Stimulated activated CD8-positive, alpha-beta memory T cell treated with anti-CD3 and anti-CD28 coated beads, Interleukin-2, amount 100 ng/mL, for 48 hours (primary cell): Measurements from ENCODE around the gene ATOSB.
A peak's percentile ranks its signal among the peaks of the same experiment; 100 is the strongest.

Experiments
- DNase-seq, 2 donors: peaks; one replicate each; pipeline ENCODE4 v3.0.0-alpha.2; 2020; ENCODE audit warnings: low read depth in 2 of 2

Gene ATOSB

DNA sequence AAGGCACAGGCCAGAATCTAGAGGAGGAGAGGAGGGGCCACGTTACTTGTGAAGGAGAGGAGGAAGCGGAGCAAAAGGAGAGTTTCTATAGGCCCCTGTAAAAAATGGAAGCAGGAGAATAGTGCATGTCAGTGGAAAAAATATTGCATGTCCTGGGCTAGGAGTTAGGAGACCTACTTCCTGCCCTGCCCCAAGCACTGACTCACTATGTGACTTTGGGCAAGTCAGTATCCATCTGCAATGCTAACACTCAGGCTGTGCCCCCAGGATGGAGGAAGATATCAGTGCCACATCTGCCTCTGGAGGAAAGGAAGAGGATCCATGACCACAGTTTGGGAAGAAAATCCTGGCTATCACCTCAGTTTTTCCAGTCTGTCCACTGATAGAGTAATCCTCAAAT lies 26.2 kb downstream of the ATOSB start:
- DNase-seq: no peak

DNA sequence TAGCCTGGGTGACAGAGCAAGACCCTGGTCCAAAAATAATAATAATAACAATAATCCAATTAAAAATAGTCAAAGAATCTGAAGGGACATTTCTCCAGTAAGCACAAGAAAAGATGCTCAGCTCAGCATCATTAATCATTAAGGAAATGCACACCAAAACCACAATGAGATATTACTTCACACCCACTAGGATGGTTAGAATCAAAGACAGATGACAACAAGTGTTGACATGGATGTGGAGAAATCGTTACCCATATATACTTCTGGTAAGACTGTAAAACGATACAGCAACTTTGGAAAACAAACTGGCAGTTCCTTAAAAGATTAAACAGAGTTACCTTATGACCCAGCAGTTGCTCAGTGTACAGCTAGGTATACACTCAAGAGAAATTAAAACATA lies 30.6 kb downstream of the ATOSB start:
- no peak for DNase-seq

DNA sequence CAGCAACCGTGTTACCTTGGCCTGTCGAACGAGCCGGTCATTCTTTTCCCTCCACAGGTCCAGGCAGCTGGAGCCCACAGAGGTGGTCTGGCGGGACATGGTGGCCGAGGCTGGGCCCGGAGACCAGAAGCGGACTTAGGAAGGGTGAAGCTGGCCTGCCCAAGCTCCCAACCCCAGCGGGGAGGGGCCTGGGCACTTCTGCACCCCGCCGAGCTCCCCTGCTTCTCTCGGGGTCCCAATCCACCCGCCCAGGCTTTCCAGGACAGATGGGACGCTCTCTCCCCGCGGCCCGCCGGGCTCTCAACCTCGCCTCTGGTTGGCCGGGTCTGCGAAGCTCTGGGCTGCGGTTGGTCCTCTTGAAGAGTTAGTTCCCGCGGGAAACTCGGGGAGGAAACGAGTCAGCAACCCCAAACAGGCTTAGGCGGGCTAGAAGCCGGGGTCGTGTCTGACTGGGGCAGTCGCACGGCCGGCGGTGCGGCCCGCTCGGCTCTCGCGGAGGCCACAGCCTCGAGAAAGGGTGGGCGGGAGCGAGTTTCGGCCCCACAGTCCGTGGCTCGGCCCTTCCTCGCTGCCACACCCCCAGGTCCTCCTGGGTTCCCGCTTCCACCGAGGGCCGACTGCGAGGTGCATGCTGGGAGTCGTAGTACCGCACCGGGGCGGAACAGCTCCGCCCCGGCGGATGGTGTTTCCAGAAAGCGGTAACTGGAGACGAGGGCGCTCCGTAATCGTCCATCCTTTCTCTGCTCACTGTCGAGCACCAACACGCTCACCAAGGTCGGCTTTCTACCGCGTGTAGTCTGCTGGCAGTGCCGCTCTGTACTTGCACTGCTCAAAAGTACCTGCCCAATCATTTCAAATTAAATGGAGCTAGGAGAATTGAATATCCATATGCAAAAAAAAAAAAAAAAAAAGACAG lies 36.0 kb downstream of the ATOSB start, which contains the start of gene FANCG:
FANCG (minus strand) TSS at position 517 of the 916 bp plus-strand sequence; CDS start at position 99, 418 bp downstream.
- peak; percentile 76 to 77 for DNase-seq

DNA sequence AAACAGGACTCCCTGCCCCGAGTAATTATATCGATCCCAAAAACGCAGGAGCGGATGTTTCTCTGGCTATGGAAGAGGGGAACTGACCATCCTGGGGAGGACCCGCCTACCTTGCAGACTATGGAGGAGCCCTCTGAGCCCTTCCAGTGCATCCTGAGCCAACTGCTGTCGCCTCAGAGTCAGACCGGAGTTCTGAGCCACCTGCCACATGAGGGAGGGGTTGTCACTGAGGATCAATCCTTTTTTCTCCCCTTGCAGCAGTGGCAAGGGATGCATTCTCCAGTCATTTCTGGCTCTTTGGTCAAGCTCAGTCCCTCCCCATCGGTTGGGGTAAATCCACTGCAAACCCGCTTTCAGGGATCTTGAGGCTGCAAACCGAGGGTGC lies 36.6 kb downstream of the ATOSB start:
- no peak for DNase-seq

DNA sequence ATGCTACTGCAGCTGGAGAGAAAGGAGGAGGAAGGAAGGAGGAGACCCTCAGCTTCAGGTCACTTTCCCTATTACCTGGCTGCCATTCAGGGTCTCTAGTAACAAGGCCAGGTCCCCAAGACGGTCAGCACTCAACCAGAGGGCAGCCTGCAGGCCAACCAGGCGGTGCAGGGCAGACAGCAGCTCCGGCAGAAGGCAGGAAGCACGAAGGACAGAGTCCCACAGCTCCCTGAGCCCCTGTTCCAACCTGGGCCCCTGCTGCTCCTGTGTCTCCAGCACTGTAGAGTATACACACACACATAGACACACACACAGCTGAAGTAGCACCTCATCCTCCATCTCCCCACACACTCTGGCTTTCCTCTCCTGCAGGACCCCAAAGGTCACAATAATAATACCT lies 37.6 kb downstream of the ATOSB start:
- DNase-seq: no peak

DNA sequence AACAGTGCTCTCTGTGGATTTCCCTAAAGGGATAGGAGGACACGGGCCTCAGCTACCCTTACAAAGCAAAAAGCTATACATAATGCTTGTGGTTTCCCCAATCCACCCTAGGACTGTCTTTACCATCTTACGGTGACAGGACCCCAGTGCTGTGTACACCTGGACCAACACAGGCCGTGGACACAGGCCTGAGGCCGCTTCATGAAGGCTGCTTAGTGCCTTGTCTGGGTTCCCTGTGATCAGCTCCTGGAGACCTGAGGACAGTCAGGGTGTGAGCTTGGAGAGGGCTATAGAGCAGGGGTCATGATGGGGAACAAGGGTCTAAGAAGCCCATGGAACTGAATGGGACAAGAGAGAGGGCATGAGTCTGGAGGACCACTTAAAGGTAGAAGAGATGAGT lies 38.8 kb downstream of the ATOSB start:
- DNase-seq: no peak

DNA sequence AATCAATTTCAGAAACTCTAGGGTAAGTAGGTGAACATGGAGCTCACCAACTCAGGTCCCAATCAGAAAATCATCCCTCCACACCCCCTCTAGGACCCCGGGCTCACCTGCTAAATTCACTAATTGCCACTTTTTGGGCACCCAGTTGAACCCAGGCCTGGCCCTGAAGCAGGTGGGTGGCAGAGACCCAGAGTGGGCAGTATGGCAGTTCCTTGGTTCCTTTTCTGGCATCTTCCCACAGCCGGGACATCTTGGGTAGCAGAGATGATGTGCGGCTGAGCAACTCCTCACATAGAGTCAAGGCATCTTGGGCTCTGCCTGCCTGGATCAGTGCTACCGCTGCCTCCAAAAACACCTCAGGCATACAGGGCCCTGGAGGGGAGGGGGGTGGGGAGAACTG lies 40.3 kb downstream of the ATOSB start:
- DNase-seq: no peak

DNA sequence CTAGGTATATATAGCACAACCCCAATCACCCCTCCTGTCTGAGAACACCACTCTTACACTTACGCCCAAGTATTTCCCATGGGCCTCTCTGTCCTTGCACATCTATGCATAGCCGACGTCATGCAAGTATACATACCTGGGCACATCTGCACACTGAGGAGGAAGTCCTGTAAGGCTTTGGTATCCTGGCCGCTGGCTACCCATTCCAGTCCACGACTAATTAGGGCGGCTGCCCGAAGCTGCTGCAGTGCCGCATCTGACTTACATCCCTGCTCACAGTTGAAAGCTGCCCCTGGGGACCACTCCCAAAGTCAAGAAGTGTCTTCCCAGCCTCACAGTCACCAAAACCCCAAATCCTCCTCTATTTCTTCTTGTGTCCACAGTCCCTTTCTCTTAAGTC lies 40.9 kb downstream of the ATOSB start:
- DNase-seq: no peak

DNA sequence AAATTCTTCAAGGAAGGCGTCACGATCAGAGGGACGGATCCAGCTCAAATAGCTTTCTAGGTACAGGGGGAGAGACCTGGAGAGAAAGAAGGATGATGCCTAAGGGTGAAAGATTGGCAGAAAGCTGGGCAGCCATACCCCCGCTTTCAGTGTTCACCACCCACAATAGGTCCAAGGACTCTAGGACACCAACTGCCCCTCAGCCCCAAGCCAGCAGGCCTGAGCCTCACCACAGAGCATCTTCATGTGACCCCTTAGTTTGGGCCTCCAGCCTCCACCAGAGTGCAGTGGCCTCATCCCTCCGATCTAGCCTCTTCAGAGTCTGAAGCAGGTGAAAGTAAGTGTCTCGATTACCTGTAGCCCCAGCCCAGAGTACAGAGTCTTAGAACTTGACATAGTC lies 41.5 kb downstream of the ATOSB start:
- no peak for DNase-seq

DNA sequence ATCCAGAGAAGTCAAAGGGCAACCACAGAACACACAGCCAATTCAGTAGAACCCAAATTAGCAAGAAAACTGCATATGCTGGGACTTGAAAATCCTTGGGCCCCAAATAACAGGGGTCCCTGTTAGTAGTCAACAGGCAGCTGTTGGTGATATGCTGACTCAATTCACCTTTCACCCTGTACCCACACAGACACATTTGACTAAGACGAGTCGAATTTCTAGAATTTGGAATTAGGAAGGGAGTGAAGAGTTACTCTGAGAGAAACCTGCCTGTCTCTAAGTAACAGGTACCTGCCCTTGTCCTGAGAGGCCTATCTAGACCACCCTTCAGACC lies 42.4 kb downstream of the ATOSB start:
- DNase-seq: no peak

DNA sequence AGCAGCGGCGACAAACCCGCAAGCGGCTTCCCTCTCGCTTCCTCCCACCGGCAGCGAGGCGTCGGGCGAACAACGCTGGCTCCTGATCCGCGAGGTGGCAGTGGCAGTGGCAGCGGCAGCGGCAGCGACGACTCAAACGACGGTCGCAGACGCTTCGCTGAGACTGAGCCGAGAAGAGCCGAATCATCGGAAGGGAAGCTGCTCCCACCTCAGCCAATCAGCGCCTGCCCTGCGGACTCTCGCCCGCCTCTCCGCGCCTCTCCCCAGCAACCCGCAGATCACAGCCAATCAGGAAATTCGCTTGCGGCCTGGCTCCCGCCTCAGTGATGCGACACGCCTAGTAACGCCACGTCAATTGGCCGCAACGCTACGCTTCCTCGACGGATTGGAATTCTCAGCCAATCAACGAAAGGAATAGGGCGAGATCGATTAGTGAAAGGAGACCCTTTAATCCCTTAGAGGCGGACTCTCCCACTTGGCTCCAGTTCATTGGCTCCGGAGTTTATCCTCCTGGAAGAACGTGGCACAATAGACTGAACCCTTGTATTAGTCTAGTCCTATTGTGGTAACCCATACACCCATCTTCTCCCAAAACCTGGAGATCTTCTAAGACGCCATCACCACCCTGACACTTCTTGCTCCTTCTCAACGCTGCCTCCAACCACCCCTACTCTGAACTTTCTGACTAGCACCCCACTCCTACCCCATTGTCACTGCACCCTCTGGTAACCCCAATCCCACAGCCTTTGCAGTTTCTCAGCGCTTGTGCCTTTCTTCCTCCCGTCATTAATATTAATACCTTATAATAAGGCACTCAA lies 43.0 kb downstream of the ATOSB start, which contains the start of gene VCP:
VCP (minus strand) TSS at position 165 of the 818 bp plus-strand sequence. CDS start 272 bp downstream, outside the sequence.
- peak; percentile 90 to 94 for DNase-seq

DNA sequence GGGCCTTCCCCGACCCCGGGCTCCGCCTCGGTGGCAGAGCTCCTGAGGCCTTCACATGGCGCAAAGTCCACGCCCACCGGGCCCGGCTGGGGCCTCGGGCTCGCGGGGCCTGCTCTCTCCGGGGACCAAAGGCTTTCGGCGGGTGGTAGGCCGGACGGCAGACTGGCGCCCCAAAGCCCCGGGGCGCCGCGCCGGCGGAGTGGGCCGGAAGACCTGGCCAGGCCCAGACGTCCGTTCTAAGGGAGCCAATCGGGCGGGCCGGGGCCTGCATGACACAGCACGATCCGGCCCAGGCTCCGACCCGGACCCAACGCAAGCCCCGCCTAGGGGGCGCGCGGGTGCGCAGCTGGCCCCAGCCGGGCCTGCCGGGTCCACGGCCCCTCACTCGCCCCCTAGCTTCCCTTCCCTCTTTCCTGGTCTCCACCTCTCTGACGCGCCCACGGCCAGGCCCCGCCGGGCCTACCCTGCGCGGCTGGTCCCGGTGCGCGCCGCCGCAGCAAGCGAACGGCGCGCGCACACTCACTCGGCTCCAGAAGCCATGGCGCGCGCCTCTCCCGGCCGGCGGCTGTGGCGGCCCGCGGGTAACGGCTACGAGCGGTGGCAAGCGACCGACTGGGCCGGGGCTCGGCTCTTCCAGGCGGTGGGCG lies 43.7 kb downstream of the ATOSB start:
- peak; percentile 57 to 69 for DNase-seq

DNA sequence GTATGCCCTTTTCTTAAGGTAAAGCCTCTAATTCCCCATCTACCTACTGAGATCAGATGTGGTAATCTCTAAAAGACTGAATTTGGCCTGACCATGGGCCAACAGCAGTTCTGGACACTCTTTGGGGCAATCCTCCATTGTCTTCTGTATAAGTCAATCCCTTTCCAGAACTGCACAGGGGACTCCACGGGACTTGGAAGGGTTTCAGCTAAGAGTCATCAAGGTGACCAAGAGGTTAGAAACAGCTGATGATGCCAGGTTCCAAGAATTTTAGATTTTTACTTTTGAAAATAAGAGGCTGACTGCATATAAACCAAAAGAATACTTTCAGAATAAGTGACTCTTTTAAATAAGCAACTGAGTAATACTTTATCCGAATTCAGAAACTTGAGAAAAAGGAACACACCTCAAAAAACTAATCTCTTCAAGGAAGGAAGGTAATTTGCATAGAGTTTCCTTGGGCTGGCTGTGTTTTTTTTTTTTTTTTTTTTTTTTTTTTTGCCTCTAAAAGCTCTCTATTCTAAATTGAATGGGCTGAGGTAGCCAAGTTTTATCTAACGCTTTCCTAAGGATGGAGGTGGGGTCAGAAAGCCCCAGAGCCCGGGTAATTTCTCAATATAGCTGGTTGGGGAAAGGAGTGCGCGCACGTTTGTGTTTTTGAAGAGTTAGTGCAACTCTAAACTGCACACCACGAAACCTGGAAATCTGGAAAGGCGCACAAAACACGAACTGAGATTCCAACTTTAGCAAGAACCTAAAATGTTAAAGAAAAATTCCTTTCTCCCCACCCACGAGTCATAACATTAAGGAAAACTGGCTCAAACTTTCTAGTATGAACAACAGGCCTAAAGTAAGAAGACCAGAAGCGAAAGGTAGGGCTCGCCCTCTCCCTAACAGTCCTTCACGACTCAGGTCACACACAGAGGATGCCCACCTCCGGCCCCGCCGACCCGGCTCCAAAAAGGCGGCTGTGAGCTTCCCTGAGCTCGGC lies 44.5 kb downstream of the ATOSB start:
- no peak for DNase-seq

DNA sequence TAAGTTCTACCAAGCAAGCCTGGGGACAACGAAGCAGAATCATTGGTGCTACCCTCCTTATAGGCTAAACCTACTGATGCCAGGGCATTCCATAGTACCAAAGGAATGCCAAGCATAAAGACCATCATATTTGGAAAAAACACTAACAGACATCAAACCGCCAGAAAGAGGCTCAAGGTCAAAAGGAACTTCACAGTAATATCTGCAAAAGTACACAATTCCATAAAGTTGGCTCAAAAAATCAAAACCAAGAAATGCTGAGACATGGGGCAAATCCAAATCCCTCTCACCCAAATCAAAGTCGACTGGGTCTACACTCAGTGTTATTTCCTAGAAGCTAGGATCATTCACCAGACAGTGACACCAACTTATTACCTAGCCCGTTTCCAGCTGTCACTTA lies 46.6 kb downstream of the ATOSB start:
- no peak for DNase-seq

DNA sequence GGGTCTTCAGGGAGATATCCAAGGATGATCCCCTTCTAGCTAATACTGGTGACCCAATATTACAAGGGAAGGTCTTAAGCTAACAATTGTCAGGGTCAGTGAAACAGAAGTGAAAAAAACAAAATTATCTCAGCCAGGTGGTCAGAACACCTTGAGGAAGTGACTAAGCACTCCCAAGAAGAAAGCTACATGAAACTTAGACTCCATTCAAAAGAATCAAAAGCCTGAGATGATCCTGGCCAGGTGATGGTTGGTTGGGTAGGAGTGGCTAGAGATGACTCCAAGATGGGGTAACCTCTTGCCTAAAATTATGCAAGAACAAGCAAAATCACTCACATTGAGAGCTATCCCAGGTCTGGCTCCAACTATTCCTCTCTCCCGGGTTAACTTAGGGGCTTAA lies 48.6 kb downstream of the ATOSB start:
- DNase-seq: no peak

DNA sequence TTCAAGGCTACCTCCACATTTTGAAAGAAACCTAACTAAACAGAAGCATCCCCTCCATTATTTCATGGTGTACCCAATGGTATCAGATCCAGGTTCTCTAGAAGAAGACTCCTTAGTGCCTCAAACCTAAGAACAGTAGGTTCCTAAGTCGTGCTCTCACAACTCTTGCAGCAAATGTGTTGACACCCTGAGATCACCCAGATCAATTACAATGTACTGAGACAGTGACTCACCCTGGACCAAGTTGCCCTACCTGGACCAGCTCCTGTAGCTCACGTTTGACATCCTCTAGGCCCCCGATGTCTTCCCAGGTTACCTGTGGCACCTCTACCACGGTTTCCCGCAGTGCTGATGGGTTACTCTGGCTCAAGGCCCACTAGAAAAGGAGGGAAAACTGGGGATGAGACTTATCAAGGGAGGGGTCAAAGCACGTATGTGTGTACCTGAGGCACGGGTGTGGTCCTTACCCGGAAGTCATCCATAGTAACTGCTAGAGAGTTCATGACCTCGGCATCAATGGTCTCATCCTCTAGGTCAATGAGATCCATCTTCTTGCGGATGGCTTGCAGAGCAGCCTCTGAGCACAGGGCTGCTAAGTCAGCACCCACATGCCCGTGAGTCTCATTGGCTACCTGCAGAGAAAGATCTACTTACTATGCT lies 55.0 kb downstream of the ATOSB start:
- DNase-seq: no peak

DNA sequence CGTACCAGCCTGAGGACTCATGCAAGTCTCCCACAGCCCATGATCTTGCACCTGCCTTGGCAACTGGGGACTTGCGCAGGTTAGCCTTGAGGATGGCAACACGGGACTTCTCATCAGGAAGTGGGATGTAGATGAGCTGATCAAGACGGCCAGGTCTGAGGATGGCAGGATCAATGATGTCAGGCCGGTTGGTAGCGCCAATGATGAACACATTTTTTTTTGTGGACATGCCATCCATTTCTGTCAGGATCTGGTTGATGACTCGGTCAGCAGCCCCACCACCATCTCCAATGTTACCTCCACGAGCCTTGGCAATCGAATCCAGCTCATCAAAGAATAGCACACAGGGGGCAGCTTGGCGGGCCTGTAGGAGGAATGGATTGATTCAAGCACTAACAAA lies 56.2 kb downstream of the ATOSB start:
- no peak for DNase-seq

DNA sequence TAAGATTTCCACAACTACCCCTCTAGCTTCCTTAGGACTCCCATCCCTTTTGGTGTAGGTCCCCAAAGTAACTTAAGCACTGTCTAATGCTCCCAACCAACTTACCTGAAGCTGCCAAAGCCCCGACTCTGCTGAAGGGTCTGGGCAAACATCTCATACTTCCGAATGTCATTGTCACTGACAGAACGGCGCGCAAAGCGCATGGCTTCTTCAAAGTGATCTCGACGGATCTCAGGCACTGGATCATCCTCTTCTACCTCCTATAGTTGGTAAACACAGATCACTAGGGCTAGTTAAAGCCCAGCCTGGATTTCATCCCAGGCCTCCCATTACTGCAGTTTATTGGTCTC lies 58.4 kb downstream of the ATOSB start:
- no peak for DNase-seq

DNA sequence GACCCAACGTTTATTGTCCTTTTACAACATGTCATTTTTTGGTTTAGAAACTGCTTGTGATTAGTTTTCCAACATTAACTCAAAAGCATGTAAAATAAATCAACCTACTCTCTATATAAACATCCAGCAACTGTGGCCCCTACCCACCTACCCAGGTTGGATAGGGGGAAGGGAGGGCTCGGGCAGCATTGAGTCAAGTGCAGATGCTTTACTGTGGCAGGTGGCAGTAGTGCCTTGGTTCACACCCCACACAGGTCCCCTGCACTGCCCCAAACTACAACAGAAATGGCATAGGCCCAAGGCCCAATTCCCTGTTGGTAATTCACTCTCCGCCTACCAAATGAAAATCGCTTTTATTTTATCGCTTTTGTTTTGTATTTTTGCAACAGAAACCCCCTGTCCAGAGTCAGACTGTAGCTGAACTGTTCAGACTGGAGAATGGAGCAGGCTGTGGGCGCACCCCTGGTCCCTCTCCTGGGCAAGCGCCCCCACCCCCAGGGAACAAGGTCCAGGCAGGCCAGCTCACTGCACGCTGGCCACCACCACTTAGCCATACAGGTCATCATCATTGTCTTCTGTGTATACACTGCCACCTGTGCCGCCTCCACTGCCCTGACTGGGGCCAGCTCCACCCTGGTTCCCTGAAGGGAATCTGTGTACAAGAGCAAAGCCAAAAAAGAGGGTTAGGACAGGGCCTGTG lies 58.9 kb downstream of the ATOSB start:
- no peak for DNase-seq
